AG08395 (cell line): ENCODE results near the gene SPRED2.

Experiments
- DNase-seq: peaks from one replicate; pipeline ENCODE4 v3.0.0; 2012; ENCODE audit warnings: mixed read lengths, low spot score

The SPRED2 gene

GRCh38 chr2:65277118-65277517 is 155.3 kb downstream of the SPRED2 start:
- no peak for DNase-seq

GRCh38 chr2:65276609-65277008 is 155.8 kb downstream of the SPRED2 start:
- no peak for DNase-seq

DNA sequence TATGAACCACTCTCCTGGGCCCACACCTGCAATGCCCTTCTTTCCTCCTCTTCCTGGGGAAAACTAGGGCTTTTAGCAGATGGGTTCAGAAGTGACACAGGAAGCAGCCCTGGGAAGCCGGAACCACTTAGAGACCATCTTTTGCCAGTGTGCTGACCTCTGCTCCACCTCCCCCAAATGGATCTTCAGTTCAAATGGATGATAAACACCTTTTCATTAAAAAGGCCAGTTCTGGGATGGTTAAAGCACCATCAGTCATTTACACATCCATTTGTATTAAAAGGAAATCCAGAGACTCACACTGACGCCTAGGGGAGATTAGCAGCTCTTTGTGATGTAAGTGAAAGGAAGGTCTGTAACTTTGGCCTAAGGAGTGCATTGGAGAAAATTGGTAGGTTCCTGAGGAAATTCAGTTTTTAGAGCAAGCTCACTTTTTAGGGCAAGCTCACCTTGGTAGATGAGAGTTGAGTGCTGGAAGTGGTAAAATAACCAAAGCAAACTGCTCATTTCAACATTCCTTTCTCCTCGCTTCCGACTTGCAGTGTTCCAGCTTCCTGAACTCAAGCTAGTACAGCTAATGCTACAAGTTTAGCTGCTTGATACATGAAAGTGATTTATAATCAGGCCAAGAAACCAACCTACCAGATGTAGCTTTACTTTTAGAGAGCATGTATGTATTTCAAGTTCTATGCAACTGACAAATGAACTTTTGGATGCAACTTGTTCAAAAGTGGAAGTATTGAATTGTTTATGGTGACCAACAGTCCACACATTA is 157.1 kb downstream of the SPRED2 start:
- DNase-seq: no peak

DNA sequence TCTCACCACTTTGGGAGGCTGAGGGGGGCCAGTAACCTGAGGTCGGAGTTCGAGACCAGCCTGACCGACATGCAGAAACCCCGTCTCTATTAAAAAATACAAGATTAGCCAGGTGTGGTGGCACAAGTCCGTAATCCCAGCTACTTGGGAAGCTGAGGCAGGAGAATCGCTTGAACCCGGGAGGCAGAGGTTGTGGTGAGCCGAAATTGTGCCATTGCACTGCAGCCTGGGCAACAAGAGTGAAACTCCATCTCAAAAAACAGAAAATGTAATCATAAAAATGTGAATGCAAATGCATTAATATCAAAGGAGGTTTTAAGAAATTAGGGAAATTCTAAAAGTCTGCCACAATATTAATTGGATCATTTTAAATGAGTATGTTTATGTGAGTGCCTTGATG is 159.1 kb downstream of the SPRED2 start:
- no peak for DNase-seq

- DNase-seq: no peak
Observed at GRCh38 chr2:65268957-65269356, 163.4 kb downstream of the SPRED2 start.

DNA sequence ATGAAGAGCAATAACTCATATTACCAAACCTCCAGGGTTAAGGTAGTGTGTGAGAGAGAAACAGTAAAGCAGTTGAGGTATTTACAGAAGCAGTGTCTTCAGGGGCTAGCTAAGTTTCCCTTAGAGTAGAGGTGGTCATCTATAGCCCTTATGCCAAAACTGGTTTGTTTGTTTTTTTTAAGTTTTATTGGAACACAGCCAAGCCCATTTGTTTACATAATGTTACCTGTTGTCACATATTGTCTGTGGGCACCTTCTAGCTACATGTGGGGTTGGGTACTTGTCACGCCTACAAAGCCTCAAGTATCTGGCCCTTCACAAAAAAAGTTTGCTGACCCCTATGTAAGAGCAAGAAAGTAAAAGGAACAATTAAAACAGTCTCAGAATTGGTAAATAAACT is 165.4 kb downstream of the SPRED2 start:
- DNase-seq: no peak

DNA sequence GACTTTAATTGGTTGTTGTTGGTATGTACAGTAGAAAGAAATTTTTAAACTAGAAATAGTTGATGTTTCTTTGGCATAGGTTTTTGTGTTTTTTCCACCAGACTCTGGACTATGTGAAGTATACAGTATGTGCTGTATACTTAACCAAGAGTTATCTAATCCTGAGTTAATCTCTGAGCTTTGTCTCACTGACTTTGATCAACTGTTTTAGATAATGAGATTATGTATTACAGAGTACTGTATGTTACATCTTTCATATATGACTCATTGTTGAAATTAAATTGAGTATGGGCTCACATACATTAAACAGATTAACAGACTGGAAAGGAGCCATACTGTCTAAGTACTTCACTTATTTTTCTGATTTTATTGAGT is 166.7 kb downstream of the SPRED2 start:
- DNase-seq: no peak

DNA sequence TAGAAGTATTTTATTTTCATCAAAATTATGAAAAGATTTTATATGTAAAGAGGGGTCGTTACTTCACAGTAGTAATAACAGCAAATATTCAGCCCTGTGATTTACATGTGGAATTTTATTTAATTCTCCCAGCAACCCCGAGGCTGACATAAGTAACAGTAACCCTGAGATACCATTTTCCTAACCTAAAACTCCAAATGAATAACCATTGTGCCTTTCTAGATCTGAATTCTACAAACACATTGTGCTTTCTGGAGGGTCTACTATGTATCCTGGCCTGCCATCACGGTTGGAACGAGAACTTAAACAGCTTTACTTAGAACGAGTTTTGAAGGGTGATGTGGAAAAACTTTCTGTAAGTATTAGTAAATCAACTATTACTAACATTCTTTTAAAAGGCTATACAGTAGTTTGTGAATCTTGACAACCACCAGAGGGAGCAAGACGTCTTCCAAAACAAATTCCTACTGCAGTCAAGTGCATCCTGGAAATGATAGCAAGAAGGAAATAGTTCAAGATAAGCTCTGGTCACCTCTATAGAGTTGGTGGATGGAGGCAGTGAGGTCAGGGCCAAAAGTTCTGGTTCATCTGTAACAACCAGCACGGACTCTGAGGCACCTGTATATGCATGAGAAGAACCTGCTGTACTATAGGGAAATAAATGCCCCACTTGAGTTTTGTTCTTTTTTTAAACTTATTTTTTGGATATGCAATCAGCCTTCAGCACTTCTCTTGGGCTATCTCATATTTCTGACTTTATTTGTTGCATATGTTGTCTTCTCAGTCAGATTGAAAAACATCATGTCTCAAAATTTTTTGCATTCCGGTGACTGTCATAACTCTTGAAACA is 167.4 kb downstream of the SPRED2 start:
- peak; percentile 62 for DNase-seq

- DNase-seq: no peak
Observed at GRCh38 chr2:65263986-65264385, 168.4 kb downstream of the SPRED2 start.

GRCh38 chr2:65263262-65263661 is 169.1 kb downstream of the SPRED2 start:
- DNase-seq: no peak

DNA sequence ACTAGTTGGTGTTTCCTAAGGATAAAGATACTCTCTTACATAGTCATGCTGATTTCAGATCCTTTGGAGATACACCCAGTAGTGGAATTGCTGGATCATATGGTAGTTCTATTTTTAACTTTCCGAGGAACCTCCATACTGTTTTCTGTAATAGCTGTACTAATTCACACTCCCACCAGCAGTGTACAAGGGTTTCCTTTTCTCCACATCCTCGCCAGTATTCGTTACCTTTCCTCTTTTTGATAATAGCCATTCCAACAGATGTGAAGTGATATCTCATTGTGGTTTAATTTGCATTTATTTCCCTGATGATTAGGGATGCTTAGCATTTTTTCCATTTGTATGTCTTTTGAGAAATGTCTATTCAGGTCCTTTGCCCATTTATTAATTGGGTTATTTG is 170.7 kb downstream of the SPRED2 start:
- DNase-seq: no peak
